HK-2 (cell line): ENCODE results near the gene THUMPD3.

ENCODE experiments used
- DNase-seq: peaks from one replicate; pipeline ENCODE4 v3.0.0-alpha.2; 2018; ENCODE audit not compliant: unreplicated experiment

THUMPD3 gene

DNA sequence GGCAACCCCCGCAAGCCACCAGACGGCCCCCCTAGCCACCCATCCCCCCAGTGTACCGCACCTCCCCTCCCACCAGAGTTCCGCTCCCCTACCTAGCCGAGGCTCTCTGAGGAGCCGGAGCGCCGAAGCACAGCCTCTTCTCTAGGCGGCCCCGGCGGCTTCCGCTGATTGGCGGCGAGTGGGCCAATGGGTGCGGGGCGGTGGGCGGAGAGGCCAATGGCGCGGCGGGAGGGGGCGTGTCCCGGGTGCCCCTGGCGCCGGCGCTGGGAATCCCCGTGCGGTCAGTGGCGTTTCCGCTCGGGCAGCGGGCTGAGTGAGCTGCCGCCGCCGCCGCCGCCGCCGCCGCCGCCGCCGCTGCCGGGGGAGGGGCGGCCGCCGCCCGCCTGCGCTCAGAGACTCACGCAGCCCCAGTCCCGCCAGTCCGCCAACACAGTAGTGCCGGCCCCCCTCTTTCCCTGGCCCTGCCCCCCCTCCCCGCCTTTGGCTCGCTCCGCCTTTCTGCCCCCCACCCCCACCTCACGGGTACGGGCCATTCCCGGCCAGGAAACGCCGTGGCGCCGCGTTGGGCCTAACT lies 34.6 kb downstream of the THUMPD3 start, which contains the start of gene SETD5:
Gene SETD5 (plus strand): TSS at position 284 of the 574 bp plus-strand sequence. CDS start 31,324 bp downstream, outside the sequence.
- DNase-seq: peak; percentile 97

DNA sequence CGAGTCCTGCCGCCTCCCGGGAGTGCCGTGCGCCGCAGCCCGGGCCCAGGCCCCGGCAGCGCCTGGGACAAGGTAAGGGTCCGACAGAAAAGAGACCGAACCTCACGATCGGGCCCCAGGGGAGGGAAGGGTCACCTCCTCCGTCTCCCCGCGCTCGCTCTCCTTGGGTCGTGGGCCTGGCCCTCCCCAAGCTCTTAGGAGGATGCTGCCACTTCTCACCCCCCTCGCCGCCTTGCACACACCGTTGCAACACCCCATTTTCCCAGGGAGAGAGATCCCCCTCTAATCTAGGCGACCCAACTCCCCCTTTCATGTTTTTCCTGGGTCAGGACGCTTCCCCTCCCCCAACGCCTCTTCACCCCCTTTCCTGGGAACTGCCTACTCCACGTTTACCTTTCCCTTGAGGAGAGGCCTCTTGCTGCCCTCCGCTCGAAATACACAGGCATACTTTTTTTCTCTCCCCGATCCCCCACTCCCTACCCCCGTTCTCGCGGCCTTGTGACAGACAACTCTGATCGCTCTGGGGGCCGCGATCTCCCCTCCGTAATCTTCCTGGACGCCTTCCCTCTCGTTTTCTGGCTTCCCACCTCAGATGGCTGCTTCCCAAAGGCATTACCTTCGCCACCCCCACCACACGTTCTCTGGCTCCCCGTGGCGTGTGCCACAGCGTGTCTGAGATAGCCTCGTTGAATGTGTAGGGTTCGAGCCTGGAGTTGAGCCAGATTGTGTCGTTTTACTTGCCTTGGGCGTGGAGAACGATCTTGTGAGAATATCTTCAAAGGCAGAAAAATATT lies 35.2 kb downstream of the THUMPD3 start:
- DNase-seq: peak; percentile 35

DNA sequence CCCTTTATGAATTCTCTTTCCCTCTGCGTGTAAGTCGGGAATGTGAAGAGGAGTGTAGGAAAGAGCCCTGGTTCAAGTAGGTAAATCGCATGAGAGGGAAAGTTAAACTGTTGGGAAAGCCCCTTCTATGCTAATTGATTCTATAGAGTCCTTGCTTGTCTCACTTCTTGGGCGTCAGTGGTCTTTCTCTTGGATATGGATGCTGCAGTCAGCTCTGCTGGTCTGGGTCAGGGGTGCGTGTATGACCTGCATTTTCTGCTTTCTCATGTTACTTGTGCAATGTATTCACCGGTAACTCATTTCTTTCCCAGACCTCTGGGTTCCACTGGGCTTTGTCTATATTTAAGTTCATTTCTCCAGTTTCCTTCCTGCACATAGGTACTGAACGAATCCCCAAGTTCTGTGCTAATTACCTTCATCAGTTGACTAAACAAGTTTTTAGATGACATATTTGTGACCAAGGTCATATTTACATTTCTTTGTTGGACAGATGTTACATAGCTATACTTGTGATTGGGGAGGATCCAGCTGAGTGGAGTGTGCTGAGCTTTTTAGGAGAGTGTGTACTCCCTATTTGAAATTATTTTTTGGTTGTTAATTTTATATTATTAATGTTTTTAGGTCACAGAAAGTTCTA lies 36.0 kb downstream of the THUMPD3 start:
- DNase-seq: no peak

DNA sequence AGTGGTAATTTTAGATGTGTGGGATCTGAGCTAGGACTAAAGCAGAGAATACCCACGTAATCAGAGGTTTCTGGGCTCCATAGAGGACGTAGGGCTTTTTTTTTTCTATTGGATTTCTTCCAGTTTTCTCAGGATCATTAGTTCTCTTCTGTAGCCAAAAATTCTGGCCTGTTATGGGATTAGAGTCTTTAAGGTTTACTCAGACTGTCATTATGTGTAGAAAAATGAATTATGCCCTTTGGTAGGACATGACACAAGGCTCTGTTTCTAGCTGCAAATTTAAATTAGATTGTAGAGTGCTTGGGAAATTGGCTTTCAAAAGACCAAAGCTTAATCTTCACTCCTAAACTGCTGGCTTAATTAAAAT lies 36.5 kb downstream of the THUMPD3 start:
- DNase-seq: no peak

DNA sequence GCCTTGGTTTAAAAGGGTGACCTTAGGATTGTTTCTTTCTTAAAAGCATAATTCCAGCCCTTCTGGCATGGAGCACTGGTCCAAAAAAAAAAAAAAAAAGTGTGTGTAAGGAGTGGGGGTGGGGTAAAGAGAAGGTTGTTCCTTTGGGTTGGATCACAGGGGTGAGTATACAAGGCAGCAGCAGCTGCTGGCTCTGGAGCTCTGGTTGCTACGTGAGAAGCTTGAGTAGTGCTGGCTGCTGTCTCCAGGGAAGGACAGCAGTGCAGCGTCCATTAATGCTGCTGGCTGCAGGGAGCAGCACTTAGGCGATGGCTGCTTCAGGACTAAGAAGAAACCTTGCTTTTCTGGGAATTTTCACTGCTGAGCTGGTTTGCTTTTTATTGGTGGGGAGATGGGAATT lies 36.9 kb downstream of the THUMPD3 start:
- peak; percentile 50 for DNase-seq

DNA sequence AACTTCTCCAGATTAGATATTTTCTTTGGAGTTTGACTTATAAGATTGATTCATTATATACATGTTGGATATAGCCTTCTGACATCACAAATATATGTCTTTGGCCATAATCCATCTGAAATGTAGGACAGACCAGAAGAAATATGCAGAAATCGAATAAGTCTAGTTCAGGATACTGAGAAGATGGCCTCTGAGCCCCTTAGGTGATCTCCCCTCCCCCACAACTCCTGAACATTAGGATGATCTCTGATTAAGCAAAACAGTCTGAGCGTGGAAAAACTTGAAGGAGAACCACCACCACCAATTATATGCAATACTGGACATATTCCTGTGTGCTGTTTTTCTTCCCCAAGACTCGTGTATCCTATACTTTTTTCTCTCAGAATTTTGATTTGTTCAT lies 37.8 kb downstream of the THUMPD3 start:
- DNase-seq: no peak

DNA sequence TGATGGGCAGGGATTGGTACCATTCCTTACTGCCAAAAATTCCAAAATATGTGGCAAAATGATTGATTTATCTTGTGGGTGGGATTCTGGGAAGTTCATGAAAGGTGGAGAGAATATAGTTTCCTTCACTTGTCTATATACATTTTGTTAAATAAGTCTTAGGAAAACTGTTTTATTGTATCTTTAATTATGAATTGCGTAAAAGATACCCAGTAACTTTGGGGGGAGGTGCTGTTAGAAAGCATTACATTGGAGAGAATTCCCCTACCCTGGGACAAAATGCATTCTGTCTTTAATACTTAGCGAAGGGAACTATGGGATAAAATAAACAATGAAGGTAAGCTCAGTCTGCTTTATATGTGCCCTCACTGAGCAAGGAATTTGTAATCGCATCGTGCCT lies 39.1 kb downstream of the THUMPD3 start:
- no peak for DNase-seq

DNA sequence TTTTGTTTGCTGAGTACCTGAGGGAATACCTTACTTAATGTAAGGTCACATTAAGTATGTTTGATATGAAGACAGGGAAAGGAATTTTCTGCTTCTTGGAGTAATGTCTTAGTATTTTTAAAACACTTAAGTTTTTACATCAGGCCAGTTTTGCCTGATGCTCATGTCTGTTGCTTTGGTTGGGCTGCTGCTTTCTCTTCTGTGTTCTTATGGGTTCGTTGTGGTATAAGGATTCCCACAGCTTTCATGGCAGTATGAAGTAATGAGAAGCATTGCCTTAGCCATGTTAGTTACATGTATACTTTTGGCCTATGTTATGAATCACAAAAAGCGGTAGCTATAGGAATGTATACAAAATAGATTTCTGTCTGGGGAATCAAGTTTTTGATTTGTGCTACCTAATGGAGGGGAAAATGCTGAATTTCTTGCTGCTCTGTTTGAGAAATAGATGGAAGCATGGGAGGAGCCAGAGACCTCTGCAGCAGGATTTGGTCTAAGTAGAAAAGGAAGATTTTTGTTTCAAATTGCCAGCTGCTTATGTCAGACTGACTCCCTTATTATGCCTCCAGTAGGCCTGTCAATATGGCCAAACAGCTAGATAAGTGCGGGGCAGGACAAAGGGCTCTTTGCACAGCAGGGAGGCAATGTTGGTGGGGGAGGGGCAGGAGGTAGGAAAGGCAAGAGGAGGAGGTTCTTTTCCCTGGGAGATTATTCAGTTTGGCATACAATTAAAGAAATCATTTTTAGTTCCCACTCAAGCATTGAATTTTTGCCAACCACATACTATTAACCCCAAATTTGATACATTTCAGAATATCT lies 39.8 kb downstream of the THUMPD3 start:
- DNase-seq: no peak

DNA sequence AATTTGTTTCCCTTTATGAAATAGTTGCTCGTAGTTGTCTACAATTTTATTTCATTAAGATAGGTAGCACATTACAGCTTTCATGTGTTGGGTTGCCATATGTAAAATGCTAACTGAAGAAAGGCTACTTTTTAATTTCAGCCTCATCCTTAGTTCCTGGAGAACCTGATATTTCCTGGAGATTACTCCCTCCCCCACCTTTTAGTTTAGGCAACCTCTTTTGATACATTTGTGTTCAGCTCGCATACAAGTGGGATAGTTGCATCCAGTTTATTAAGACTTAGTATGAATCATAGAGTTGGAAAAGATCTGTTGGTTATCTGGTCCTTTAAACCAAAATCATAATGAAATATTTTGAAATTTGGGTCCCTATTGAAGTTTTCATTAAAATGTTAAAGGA lies 40.6 kb downstream of the THUMPD3 start:
- no peak for DNase-seq

DNA sequence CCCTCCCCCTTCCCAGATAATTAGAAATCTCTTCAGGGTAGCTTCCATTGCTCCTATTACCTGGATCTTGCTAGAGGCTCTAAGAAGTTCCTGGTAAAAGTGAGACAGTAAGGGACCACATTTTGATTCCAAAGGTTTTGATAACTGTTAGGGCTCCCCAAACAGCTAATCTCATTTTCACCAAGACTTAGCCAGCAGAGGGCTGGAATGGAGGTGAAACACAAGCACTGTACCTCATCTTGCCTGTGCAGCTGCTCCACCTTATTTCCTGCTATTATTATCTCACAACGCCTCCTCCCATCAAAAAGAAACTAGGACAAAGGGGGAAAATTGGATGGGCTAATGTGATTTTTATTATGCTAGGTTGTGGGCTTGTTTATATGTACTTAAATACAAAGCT lies 41.8 kb downstream of the THUMPD3 start:
- no peak for DNase-seq

DNA sequence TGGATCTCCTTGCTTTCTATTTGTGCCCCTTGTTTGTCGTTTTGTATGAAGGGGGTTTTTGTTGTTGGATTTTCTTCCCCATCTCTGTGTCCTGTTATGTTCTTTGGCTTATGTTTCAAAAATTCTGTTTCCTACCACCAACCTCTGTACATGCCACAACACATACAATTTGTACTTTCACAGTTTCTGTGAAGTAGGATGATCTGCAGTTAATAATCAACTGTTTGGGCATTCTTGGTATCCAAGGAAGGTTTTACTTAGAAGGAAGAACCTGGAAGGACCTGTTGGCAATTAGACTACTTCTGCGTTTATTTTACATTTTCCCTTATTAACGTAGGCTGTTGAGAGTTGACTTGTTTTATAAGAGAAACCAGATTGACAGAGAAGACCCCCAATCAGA lies 42.9 kb downstream of the THUMPD3 start:
- DNase-seq: no peak

DNA sequence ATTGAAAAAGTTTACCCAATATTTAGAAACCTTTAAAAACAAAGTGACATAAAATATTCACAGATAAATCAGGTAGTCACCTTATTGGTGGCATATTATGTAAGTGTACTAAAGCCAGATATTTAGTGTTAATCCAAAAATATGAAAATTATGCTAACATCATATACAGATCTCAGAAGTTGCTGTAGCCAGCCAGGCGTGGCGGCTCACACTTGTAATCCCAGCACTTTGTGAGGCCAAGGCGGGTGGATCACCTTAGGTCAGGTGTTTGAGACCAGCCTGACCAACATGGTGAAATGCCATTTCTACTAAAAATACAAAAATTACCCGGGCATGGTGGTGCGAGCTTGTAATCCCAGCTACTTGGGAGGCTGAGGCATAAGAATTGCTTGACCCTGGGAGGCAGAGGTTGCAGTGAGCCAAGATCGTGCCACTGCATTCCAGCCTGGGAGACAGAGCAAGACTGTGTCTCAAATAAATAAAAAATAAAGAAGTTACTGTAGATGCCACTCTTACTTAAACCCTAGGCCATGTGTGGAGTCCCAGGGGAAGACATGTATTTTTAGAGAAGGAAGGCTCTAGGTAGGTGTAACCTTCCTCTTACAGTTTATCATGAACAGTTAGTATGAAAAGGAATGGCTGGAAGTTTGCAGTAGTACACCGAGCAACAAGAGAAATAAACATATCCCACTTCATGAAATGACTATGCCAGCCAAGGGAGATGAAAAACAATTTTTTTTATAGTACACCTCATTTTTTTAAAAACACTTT lies 44.2 kb downstream of the THUMPD3 start:
- DNase-seq: no peak

DNA sequence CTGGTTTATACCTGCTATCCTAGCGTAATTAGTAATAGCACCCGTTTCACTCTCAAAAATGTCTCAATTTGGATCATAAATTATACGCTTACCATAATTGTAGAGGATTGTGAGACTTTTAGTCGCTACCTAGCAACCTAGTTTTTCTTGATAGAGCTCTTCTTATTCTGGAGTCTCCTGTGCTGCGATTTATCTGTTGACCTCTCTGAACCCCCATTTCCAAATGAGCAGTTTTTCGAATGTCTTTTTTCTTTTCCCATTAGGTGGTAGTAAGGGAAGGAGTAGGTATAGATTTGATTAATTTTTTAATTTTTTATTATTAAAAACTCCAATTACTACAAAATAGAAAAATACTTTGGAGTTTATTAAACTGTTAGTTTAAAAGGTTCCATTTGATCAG lies 45.2 kb downstream of the THUMPD3 start:
- no peak for DNase-seq

DNA sequence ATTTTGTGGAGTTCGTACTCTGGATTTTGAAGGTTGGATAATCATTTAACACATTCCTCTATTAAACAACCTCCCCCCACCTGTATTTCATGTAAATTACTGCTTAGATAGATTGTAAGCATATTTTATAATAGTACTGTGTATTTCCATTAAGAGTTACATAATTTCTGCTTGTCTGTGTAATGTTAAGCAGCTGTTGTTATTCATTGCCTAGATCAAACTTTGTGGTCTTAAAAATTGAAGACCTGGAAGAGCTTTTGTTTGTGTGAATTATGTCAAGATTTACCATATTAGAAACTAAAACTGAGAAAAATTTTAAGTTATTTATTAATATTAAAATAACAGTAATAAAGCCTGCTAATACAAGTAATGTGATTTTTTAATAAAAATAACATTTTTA lies 45.7 kb downstream of the THUMPD3 start:
- no peak for DNase-seq

DNA sequence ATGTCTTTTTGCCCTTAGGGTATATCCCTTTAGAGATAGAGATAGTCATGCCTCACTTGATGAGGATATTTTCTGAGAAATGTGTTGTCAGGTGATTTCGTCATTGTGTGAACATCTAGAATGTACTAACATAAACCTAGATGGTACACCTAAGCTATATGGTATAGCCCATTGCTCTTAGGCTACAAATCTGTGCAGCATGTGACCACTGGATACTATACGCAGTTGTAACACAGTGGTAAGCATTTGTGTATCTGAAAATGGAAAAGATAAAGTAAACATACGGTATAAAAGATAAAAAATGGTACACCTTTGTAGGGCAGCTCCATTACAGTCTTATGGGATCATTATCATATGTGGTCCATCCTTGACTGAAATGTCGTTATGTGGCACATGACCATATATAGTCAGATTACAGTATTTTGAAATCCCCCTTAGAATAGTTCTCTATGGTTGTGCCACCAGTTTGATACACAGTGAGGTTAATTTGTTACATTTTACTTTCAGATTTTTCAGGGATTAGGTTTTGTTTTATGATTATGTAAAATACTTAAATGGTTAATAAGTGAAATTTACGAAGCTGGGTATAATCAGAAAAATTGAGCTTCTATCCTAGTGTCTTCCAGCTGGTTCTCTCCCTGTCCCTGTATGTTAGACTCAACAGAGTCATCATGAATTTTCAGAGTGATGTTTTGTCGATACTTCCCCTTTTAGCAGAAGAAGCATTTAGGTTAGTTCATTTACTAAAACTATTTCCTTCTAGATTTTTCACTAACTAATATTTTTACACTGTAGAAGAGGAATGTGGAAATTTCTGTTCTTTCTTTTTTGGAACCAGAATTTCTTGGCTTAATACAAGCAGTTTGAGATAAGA lies 47.4 kb downstream of the THUMPD3 start:
- DNase-seq: no peak

DNA sequence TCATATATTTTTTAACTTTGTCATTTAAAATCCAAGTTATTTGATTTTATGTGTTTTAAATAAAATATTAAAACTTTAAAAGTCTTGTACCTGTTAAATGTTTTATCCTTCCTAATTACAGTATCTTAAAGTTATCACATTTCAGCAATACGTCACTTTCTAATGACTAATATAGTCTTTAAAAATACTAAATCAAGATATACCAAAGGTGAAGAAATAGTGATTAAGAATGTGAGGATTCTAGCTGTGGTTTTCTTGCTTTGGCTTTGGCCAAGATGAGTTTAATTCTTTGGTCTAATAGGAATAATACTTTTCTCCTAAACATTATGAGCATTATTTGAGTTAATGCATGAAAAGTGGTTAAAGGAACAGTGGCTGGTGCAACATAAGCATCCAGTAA lies 48.4 kb downstream of the THUMPD3 start:
- DNase-seq: no peak

DNA sequence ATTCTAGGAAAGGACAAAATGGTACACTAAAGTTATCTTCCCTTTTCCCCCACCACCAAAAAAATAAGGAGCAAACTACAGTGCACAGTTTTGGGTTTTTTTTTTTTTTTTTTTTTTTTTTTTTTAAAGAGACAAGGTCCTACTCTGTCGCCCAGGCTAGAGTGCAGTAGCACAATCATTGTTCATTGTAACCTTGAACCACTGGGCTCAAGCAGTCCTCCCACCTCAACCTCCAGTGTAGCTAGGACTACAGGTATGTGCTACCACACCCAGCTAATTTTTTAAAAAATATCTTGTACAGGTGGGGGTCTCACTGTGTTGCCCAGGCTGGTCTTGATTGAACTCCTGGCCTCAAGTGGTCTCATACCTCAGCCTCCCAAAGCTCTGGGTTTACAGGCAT lies 49.4 kb downstream of the THUMPD3 start:
- no peak for DNase-seq

DNA sequence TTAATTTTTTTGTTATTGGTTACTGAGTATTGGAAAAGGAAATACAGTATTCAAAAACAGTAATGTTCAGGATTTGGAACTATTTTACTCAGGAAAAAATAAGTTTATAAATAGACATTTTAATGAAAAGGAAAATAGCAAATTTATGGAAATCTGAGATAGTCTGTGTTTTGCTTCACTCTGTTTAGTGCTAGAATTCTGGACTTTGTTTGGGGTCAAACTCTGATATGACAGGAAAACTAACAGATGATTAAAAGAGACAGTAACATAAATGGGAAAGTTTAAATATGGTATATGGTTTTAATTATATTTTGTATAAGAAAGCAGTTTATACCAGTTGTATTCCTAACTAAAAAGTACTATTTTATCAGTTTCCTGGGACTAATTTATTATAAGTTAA lies 52.0 kb downstream of the THUMPD3 start:
- no peak for DNase-seq

DNA sequence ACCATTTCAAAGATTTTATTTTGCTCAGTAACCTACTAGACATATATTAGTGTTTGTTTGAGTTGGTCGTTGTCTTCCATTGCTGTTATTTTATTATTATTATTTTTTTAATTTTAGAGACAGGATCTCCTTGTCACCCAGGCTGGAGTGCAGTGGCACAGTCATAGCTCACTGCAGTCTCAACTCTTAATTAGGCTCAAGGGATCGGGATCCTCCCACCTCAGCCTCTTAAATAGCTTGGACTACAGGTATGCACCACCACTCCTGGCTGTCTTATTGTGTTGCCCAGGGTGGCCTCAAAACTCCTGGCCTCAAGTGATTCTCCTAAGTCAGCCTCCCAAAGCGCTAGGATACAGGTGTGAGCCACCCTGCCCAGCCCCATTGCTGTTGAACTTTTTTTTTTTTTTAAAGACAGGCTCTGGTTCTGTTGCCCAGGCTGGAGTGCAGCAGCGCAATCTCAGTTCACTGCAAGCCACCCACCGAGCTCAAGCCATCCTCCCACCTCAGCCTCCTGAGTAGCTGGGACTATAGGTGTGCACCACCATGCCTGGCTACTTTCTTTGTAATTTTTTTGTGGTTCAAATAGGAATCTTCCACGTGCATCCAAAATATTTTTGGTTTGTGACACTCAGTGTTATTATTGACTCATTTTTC lies 52.8 kb downstream of the THUMPD3 start:
- DNase-seq: no peak

DNA sequence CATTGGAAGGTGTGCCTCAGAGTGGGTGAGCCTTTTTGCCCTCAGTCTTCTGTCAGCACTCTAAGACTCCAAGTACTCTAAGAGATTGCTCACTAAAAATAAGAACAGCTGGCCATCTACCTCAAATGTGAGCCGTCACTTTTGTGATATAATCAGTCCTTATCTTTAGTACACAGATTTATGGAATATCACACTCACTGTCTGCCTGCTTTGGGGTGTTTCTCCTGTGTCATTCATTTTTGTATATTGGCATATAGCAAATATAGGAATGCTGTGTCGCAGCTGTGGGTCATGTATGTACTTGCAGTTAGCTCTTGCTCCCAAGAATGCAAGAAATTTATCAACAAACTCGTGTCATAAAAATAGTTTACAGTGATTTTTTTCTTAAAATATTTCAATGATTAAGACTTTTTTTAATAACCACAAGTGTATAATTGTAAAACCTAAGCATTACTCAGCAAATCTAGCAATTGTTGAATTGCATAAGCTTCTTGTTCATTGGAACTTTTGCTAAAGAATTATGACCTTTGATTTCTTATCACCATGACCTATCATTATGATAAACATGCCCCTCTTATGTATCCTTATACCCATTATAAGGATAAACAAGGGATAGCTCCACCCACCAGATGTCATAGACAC lies 53.4 kb downstream of the THUMPD3 start:
- DNase-seq: no peak
